Measurements from ENCODE around the gene ASH1L.
"Not testable (repeated sequence)": the region's sequence is repeated elsewhere in the genome, so short reads cannot be mapped to it uniquely, and the experiment has no call there.

DNA sequence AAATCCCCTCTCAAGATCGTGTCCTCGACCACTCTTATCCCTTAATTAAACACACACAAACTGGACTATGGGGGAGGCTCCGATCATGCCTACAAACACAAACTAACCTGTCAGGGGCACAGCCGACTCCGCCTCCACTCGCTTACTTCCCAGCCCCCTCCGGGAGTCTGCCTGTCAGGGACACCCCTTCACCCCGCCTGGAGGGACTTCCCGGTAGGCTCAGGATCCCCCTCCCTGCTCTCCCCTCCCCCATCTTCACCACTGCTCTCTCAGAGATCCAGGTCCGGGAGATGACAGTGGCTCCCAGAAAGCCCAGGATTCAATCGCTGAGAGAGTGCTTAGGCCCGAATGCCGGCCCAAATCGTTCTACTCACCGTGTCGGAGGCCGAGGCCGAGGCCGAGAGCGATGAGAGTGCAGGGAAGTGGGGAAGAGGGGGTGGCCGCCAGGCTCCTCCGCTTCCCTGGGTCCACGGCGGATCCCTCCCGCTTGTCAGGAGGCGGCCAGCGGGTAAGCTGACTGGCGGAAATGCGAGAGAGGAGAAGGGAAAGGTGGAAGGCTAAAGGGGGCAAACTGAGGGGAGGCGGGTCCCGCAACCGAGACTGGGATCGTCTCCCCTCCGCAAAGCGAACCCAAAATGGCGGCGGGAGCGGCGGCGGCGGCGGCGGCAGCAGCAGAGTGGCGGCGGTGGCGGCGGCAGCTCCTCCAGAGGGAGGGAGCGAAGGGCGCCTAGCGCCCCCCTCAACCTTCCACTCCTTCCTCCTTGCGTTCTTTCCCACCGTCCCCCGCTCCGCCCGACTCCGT is 623 bp downstream of the ASH1L start:
- TF ChIP-seq, protein P1, sequence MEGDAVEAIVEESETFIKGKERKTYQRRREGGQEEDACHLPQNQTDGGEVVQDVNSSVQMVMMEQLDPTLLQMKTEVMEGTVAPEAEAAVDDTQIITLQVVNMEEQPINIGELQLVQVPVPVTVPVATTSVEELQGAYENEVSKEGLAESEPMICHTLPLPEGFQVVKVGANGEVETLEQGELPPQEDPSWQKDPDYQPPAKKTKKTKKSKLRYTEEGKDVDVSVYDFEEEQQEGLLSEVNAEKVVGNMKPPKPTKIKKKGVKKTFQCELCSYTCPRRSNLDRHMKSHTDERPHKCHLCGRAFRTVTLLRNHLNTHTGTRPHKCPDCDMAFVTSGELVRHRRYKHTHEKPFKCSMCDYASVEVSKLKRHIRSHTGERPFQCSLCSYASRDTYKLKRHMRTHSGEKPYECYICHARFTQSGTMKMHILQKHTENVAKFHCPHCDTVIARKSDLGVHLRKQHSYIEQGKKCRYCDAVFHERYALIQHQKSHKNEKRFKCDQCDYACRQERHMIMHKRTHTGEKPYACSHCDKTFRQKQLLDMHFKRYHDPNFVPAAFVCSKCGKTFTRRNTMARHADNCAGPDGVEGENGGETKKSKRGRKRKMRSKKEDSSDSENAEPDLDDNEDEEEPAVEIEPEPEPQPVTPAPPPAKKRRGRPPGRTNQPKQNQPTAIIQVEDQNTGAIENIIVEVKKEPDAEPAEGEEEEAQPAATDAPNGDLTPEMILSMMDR (IDR thresholded peaks at IDR 0.05 in 2 of 3, conservative IDR thresholded peaks at IDR 0.05 in 1 of 3; ENCODE audit: borderline replicate concordance in 1 of 3, insufficient read depth in 1 of 3, low read depth in 2 of 3, low read length in 2 of 3), result not testable (repeated sequence)
- TF ChIP-seq POLR2A (IDR thresholded peaks at IDR 0.05; ENCODE audit: borderline replicate concordance, extremely low read depth, insufficient read depth, insufficient read length); POLR2AphosphoS5 (IDR thresholded peaks at IDR 0.05; ENCODE audit: low read depth, low read length); EZH2 (IDR thresholded peaks at IDR 0.05); JUND (IDR thresholded peaks at IDR 0.05); ATF3 (IDR thresholded peaks at IDR 0.05): not testable (repeated sequence)
- TF ChIP-seq, protein P2, sequence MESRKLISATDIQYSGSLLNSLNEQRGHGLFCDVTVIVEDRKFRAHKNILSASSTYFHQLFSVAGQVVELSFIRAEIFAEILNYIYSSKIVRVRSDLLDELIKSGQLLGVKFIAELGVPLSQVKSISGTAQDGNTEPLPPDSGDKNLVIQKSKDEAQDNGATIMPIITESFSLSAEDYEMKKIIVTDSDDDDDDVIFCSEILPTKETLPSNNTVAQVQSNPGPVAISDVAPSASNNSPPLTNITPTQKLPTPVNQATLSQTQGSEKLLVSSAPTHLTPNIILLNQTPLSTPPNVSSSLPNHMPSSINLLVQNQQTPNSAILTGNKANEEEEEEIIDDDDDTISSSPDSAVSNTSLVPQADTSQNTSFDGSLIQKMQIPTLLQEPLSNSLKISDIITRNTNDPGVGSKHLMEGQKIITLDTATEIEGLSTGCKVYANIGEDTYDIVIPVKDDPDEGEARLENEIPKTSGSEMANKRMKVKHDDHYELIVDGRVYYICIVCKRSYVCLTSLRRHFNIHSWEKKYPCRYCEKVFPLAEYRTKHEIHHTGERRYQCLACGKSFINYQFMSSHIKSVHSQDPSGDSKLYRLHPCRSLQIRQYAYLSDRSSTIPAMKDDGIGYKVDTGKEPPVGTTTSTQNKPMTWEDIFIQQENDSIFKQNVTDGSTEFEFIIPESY (IDR thresholded peaks at IDR 0.05; ENCODE audit: extremely low read depth, insufficient replicate concordance, low read length), result not testable (repeated sequence)

Measured in HCT116 (cell line).